ENCODE results near the gene ZFP62.
A peak's percentile ranks its signal among the peaks of the same experiment; 100 is the strongest.

The ZFP62 gene

DNA sequence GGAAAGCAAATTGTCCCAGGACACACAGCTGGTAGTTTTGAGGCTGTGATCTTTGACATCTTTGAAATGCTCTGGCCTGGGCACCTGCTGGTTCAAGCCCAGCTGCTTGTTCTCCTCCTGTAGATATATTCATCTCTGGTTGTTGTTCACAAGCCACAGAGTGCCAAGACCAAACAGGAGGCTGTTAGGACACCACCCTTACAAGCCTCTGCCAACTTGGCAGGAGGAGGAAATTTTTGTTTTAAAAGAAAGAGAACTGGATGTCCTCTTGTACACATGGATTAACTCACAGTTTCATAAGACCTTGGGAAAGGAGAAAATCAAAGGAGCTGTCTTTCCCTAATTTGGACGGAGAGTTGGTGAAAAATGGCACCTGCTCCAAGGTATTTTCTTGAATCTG is 8.5 kb upstream of the ZFP62 start:
- H3K27ac ChIP-seq: no peak overlapping the region
- no peak for DNase-seq (ENCODE audit: low read depth, low spot score)

DNA sequence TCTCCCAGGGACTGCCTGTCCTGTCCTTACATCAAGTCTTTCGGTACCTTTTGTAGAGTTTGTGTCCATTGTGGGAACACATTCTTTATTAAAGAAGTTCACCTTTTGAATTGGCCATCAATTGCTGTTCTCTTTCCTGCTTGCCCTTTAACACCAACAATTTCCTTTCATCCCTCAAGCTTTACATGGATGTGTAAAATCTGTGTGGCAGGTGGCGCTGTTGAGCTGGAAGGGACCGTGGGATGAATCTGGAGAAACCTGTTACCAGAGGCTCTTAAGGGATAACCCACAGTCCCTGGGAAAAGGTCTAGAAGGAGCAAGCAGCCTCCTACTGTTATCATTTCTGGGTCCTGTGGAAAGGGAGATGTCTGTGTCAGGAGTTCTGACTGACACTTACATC is 7.9 kb upstream of the ZFP62 start:
- H3K27ac ChIP-seq: no peak overlapping the region
- DNase-seq (ENCODE audit: low read depth, low spot score): peak; percentile 44

DNA sequence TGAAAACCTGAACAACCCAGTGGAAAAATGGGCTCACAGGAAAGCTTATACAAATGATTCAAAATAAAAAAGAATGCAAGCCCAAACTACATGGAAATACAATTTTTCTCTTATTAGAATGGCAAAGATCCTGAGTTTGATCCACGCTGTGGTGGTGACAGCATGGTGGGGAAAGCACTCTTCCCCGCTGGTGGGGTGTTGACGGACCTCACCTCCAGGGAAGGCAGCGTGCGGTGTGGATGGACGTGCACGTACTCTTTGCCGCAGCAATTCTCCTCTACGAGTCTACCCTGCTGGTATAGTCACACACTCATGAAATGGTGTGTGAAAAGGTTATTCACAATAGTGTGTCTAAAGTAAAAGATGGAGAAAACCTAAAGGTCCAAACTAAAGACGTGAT is 5.9 kb upstream of the ZFP62 start:
- no peak for DNase-seq (ENCODE audit: low read depth, low spot score)
- no peak overlapping the region for H3K27ac ChIP-seq

DNA sequence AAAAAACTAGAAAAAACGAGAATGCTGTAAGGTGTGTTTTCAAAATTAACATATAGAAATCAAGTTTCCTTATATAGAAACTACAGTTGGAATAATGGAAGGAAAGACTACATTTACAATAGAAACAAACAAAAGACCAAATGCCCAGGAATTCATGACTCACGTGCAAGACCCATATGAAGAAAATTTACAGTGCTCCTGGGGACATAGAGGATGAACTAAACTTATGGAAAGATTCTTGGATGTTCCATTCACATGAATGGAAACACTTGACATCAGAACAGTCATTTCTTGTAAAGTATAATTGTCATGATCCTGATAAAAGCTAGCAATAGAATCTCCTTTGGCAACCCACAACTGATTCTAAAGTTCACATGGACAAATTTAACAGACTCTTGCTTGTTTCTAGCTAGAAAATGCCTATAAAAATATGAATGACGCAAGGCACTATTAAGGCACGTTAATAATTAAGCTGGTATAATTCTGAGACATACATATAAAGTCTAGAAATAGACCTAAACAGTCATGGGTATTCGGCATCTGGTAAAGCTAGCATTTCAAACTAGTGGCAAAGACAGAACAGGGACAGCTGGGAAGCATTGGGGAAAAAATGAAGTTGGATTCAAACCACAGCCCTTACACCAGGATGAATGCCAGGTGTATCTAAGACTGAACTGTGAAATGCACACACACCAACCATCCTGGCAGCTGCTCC is 5.1 kb upstream of the ZFP62 start:
- no peak overlapping the region for H3K27ac ChIP-seq
- no peak for DNase-seq (ENCODE audit: low read depth, low spot score)

GRCh38 chr5:180862645-180863044 is 1.6 kb upstream of the ZFP62 start:
- DNase-seq (ENCODE audit: low read depth, low spot score): no peak
- no peak overlapping the region for H3K27ac ChIP-seq

DNA sequence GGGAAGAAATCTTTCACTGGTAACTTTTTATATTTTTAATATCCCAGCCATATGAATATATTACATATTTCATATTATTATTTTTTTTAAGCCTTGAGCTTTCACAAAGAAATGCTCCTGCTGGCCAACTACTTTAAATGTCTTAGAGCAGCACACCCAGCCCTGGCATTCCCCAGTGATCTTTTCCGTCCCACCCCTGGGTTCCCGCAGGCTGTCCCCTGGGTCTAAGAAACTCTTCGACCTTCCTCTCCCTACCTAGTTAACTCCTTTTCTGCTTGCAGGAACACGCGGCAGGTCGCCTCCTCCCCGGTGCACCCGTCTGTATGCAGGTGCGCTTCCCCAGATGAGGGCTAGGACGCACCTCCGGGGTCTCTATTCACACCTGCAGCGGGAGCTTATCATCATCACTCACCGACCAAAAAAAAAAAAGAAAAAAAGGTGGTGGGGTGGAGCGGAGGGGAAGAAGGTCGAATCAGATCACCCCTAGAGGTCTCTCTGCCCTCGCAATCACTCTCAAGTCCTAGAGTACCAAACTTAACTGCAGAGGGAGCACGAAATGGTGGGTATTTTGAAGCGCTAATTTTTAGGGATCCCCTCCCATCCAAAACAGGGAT is 696 bp downstream of the ZFP62 start:
- peak overlapping the region; percentile 85 for H3K27ac ChIP-seq
- DNase-seq (ENCODE audit: low read depth, low spot score): peak; percentile 5

DNA sequence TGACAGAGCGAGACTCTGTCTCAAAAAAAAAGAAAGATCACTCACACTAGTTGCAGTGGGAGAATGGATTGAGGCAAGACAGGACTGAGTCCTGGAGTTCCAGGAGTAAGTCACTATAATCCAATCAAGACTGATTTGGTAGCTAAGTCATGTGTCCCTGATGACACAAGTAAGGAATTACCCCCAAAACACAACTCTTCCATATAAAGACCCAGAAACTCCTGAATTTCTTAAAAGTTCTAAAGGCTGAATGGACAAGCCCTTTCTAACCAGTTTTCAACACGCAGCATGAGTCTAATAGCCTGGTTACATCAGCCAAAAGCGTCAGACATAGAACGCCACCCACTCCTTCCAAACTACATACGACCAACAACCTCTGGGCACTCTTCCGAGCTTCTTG is 2.5 kb downstream of the ZFP62 start:
- DNase-seq (ENCODE audit: low read depth, low spot score): no peak
- H3K27ac ChIP-seq: no peak overlapping the region

- DNase-seq (ENCODE audit: low read depth, low spot score): no peak
- no peak overlapping the region for H3K27ac ChIP-seq
Measured at GRCh38 chr5:180853848-180854176, 7.3 kb downstream of the ZFP62 start.

DNA sequence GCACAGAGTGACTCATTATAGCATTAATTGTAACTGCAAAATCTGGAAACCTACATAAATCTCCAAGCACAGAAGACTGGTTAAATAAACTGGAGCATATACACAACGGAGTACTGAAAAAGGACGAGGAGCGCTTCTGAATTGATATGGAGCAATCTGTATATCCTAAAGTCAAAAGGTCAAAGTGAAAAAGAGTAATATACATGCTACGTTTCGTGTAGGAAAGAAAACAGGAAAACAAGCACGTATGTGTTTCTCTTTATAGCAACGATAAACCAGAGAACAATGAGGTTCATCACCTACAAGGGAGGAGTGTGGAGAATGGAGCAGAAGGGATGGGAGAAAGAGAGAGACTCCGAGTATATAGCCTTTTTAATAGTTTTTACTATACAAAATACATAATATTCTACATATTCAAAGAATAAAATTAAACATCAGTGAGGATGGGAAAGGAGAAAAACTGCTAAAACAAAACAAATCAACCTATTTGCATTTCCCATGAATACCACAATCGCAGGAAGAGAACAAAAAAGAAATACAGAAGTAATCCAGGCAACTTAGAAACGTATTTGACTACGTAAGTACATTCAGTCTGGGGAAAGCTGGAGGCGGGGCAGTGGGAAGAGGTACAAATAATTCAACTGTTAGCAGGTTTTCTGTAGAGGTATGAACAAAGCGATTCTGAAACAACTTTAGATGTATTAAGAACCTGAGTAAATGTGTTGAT is 7.8 kb downstream of the ZFP62 start:
- DNase-seq (ENCODE audit: low read depth, low spot score): no peak
- no peak overlapping the region for H3K27ac ChIP-seq

DNA sequence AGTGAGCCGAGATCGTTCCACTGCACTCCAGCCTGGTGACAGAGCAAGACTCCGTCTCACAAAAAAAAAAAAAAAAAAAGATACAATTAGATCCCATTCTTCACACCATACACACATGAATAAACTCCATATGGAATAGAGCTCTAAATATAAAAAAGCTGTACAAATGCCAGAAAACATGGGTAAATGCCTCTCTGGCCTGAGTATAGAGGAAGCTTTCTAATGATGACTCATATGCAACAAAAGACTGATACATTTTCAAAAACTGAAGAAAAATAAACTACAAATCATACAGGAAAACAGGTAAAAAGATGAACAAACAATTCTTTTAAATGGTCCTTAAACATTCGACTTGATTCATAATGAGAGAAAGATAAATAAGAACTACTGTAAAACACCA is 8.6 kb downstream of the ZFP62 start:
- no peak for DNase-seq (ENCODE audit: low read depth, low spot score)
- H3K27ac ChIP-seq: no peak overlapping the region

DNA sequence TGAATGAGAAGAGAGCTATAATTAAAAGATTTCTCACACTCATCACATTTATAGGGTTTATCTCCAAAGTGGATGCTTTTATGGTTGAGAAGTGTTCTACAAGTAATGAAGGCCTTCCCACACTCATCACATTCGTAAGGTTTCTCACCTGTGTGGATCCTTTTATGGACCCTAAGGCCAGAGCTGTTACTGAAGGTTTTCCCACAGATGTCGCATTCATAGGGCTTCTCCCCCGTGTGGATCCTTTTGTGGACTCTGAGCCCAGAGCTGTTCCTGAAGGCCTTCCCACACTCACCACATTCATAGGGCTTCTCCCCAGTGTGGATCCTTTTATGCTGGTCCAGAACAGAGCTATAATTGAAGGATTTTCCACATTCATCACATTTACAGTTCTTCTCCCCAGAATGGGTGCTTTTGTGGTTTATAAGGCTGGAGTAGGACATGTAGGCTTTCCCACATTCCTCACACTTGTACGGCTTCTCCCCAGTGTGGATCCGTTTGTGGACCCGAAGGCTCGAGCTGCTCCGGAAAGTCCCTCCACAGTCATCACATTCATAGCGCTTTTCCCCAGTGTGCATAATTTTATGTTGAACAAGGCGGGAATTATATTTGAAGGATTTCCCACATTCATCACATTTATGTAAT is 10.5 kb downstream of the ZFP62 start:
- DNase-seq (ENCODE audit: low read depth, low spot score): no peak
- no peak overlapping the region for H3K27ac ChIP-seq

- no peak for DNase-seq (ENCODE audit: low read depth, low spot score)
- no peak overlapping the region for H3K27ac ChIP-seq
Measured at GRCh38 chr5:180849827-180850226, 11.2 kb downstream of the ZFP62 start.

DNA sequence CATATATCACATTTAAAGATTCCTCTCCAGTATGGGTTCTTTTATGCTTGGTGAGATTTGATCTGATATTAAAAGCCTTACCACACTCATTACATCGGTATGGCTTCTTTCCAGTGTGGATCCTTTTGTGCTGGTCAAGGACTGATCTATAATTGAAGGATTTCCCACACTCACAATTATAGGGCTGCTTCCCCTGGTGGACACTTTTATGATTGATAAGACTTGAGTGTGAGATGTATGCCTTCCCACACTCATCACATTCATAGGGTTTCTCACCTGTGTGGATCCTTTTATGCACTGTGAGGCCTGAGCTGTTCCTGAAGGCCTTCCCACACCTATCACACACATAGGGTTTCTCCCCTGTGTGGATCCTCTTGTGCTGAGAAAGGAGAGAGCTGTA is 12.2 kb downstream of the ZFP62 start:
- no peak overlapping the region for H3K27ac ChIP-seq
- no peak for DNase-seq (ENCODE audit: low read depth, low spot score)

DNA sequence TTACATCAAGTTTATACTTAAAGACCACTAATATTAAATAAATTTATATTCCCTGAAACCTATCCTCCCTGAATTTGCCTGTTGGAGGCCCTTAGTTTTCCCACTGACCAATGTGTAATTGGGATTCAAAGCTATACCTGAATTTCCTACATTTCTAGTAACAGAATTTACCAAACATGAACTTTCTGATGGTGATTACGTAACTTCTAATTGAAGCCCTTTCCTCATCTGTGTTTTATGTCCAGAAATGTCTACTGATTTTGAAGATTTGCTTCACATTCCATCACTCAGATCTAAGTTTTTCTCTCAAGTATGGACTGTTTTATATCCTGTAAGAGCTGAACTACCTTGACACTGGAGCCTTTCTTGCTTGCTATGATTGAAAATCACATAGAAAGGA is 12.8 kb downstream of the ZFP62 start:
- no peak for DNase-seq (ENCODE audit: low read depth, low spot score)
- H3K27ac ChIP-seq: no peak overlapping the region

GRCh38 chr5:180847026-180847425 is 14.1 kb downstream of the ZFP62 start:
- no peak for DNase-seq (ENCODE audit: low read depth, low spot score)
- no peak overlapping the region for H3K27ac ChIP-seq

DNA sequence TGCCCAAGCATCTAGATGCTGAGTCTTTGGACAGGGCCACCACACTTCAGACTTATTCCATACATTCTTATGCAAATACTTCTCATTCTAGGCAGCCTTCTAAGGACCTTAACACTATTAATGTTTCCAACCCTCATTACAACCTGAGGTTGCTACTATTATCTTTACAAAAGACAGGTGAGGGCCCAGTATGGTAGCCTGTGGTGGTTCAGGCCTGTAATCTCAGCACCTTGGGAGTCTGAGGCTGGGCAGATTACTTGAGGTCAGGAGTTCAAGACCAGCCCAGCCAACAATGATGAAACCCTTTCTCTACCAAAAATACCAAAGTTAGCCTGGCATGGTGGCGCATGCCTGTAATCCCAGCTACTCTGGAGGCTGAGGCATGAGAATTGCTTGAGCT is 16.2 kb downstream of the ZFP62 start:
- no peak overlapping the region for H3K27ac ChIP-seq
- DNase-seq (ENCODE audit: low read depth, low spot score): no peak

DNA sequence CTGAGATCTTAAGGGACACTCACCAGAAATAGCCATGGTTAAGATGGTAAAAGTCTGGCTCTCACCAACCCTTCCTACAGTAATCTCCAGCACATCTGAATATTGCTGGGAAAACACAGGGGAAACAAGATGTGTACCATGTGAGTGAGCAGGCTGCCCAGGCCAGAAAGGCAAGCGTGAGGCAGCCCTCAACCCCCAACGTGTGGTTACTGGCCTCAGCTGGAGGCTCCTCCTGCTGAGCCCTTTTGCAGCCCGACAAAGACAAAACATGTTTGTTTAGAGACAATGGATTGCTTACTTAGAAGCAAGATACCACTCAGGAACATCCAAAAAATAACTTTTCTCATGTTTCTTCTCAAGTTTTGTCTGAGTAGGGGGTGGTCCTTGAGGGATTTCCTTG is 16.6 kb downstream of the ZFP62 start:
- no peak for DNase-seq (ENCODE audit: low read depth, low spot score)
- no peak overlapping the region for H3K27ac ChIP-seq

DNA sequence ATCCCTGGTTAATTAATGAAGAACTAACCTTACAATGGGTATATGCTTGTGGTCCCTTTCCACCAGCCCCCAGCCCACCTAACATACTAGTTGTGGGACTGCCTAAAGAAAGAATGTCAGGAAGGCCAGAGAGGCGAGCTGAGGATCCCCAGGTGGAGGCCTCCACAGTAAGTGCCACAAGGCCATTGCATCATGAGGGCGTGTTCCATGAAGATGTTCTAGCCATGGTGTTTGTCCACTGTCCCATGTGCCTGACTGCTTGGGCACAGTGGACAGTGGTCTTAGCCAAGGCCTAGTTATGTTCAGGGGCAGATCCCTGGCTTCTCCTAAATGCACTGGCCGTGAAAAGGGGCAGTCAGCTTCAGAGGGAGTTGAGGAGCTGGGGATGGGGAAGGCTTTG is 21.1 kb downstream of the ZFP62 start:
- no peak overlapping the region for H3K27ac ChIP-seq
- no peak for DNase-seq (ENCODE audit: low read depth, low spot score)

DNA sequence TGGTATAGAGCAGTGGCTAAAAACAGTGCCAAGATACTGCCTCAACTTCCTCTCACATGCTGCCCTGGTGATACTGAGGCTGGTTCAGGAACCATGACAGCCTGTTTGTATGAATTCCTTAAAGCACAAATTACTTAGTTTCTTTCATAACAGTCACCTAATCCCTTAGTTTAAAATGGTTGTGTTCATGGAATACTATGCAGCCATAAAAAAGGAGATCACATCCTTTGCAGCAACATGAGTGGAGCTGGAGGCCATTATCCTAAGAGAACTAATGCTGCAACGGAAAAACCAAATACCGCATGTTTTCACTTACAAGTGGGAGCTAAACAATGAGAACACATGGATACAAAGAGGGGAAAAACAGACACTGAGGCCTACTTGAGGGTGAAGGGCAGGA is 21.8 kb downstream of the ZFP62 start:
- no peak overlapping the region for H3K27ac ChIP-seq
- no peak for DNase-seq (ENCODE audit: low read depth, low spot score)

- no peak overlapping the region for H3K27ac ChIP-seq
- no peak for DNase-seq (ENCODE audit: low read depth, low spot score)
Measured at GRCh38 chr5:180837478-180837877, 23.6 kb downstream of the ZFP62 start.

GRCh38 chr5:180832638-180833068 is 28.4 kb downstream of the ZFP62 start:
- no peak for DNase-seq (ENCODE audit: low read depth, low spot score)
- H3K27ac ChIP-seq: no peak overlapping the region

Data from epithelial cell of prostate (primary cell).